Endothelial cell of umbilical vein (primary cell): Measurements from ENCODE around the gene CMTM4. TPM values are rescaled to one million over a fixed set of nuclear protein-coding genes. Genes with fewer than 3 reads are reported as not detected.

ENCODE experiments used
- BruUV-seq: library from RNA; stranded (reverse); fragments of 400-500 nt; replicated peaks from 2 replicates; lab custom pipeline; 2021; lab: Mats Ljungman, UMichigan
- CTCF ChIA-PET: fragments of 300-600, 350-600 bp; sonication (Branson Sonifier 250); formaldehyde crosslinking; loops from one replicate; lab custom pipeline; 2021; ENCODE audit warnings: antibody characterized with exemption, inconsistent platforms; lab: Charles Lee
- POLR2A ChIA-PET: fragments of 300-600, 350-600 bp; sonication (Branson Sonifier 250); formaldehyde crosslinking; loops from one replicate; lab custom pipeline; 2021; ENCODE audit warnings: antibody characterized with exemption, inconsistent platforms; lab: Charles Lee
- DNase-seq: peaks from one replicate; pipeline ENCODE4 v3.0.0-alpha.2; 2011; ENCODE audit warnings: low read depth, low spot score
- FAIRE-seq: peaks from 2 replicates; lab custom pipeline; 2011; peaks lifted over from hg19 to GRCh38; lab: Jason Lieb, UNC
- H2AFZ ChIP-seq: 2 replicates; pipeline ENCODE4 v1.6.0; 2012; ENCODE audit warnings: low read depth, low read length, control low read depth, inconsistent platforms
- H3K27ac ChIP-seq: 2 replicates; pipeline ENCODE4 v1.5.1; 2011; ENCODE audit warnings: low read depth, mild to moderate bottlenecking, control low read depth, low read length, moderate library complexity; ENCODE audit not compliant: insufficient read depth
- H3K27me3 ChIP-seq, 2 experiments: 2 replicates each; pipeline versions ENCODE4 v1.6.0 to v1.6.1; 2011; ENCODE audit warnings: low read length in 2 of 2, mixed read lengths in 1 of 2; ENCODE audit not compliant: control insufficient read depth in 2 of 2, insufficient read depth in 2 of 2
- H3K36me3 ChIP-seq, 2 experiments: 2 replicates in 1 of 2; 3 replicates in 1 of 2; pipeline ENCODE4 v1.5.1; 2011; ENCODE audit warnings: low read length in 2 of 2, mild to moderate bottlenecking in 1 of 2, moderate library complexity in 1 of 2; ENCODE audit not compliant: control insufficient read depth in 2 of 2, insufficient read depth in 2 of 2; ENCODE audit errors: extremely low read depth in 1 of 2
- H3K4me1 ChIP-seq: 3 replicates; pipeline ENCODE4 v1.5.1; 2011; ENCODE audit warnings: mild to moderate bottlenecking, low read length; ENCODE audit not compliant: control insufficient read depth, insufficient read depth; ENCODE audit errors: extremely low read depth
- H3K4me2 ChIP-seq: 2 replicates; pipeline ENCODE4 v1.6.1; 2011; ENCODE audit warnings: low read length, control low read depth, mixed read lengths; ENCODE audit not compliant: insufficient read depth
- H3K4me3 ChIP-seq, 3 experiments: fragments of 200-600 bp in 1 of 3; sonication (generic), shearing (Covaris generic) in 1 of 3; replicated peaks in 1 of 3; 2 replicates each; pipeline ENCODE4 v1.5.1; 2011 to 2016; ENCODE audit warnings: control low read depth in 3 of 3, low read length in 3 of 3, mild to moderate bottlenecking in 2 of 3, inconsistent platforms in 1 of 3, low read depth in 1 of 3, moderate library complexity in 1 of 3; ENCODE audit not compliant: insufficient read depth in 1 of 3
- H3K79me2 ChIP-seq: 2 replicates; pipeline ENCODE4 v1.6.0; 2012; ENCODE audit warnings: low read length, inconsistent platforms; ENCODE audit not compliant: control insufficient read depth, insufficient read depth
- H3K9ac ChIP-seq: replicated peaks from 2 replicates; pipeline ENCODE3; 2011; ENCODE audit warnings: low read length, control low read depth; ENCODE audit not compliant: insufficient read depth; ENCODE audit errors: extremely low read depth
- H3K9me1 ChIP-seq: replicated peaks from 3 replicates; pipeline ENCODE4 v1.6.0; 2011; ENCODE audit warnings: mild to moderate bottlenecking, low read length; ENCODE audit not compliant: control insufficient read depth, insufficient read depth; ENCODE audit errors: extremely low read depth
- H3K9me3 ChIP-seq: replicated peaks from 2 replicates; pipeline ENCODE4 v1.5.1; 2012; ENCODE audit warnings: low read length, inconsistent platforms; ENCODE audit not compliant: control insufficient read depth, insufficient read depth
- H4K20me1 ChIP-seq: replicated peaks from 2 replicates; pipeline ENCODE3; 2011; ENCODE audit warnings: mild to moderate bottlenecking, low read length; ENCODE audit not compliant: control insufficient read depth, insufficient read depth; ENCODE audit errors: extremely low read depth
- EZH2 ChIP-seq: IDR thresholded peaks from 2 replicates; pipeline ENCODE4 v1.6.1; 2012; ENCODE audit warnings: borderline replicate concordance, low read depth, mild to moderate bottlenecking, moderate library complexity, low read length, inconsistent platforms; ENCODE audit not compliant: severe bottlenecking
- FOS ChIP-seq: IDR thresholded peaks from 2 replicates; pipeline ENCODE4 v1.6.1; 2011; ENCODE audit warnings: mild to moderate bottlenecking, low read length, moderate library complexity, borderline replicate concordance; ENCODE audit not compliant: insufficient read depth
- GATA2 ChIP-seq: IDR thresholded peaks from 2 replicates; pipeline ENCODE4 v1.7.0; 2011; ENCODE audit warnings: low read depth, mild to moderate bottlenecking, moderate library complexity, mixed read lengths, low read length; ENCODE audit not compliant: insufficient read length, insufficient read depth
- JUN ChIP-seq: IDR thresholded peaks from 2 replicates; pipeline ENCODE4 v1.6.1; 2011; ENCODE audit warnings: borderline replicate concordance, low read depth; ENCODE audit not compliant: insufficient read length, insufficient read depth
- MYC ChIP-seq: IDR thresholded peaks from one replicate; pipeline ENCODE4 v1.6.1; 2011; ENCODE audit warnings: mild to moderate bottlenecking, low read depth, low read length
- POLR2A ChIP-seq: IDR thresholded peaks from 2 replicates; pipeline ENCODE4 v1.6.1; 2012; ENCODE audit warnings: low read depth, mild to moderate bottlenecking, control low read depth, low read length
- POLR2AphosphoS5 ChIP-seq: IDR thresholded peaks from 2 replicates; pipeline ENCODE4 v1.6.1; 2012; ENCODE audit warnings: low read depth, mild to moderate bottlenecking, control low read depth, low read length, moderate library complexity; ENCODE audit not compliant: insufficient read depth
- dilution Hi-C: fragments of 300-500 bp; cut with MboI; formaldehyde crosslinking; loops from one replicate; pipeline ENCODE4 v1.15.0; 2019; ENCODE audit warnings: low sequenced_read_pairs; ENCODE audit not compliant: extremely low pct_ligation_motif_present
- intact Hi-C: fragments of 100-400 bp; cut with micrococcal nuclease; formaldehyde crosslinking; loops from one replicate; pipeline ENCODE4 v1.10.0; 2022
- polyA plus RNA-seq, 4 experiments: library from polyadenylated mRNA; depleted of rRNA in 3 of 4; stranded (reverse) in 3 of 4; unstranded in 1 of 4; fragments of >200 nt; gene quantifications; 2 replicates each; pipeline versions ENCODE4 v1.2.1 to v1.2.3, GENCODE V29; 2011 to 2012; ENCODE audit warnings: missing spikeins in 1 of 4
- total RNA-seq: library from RNA; stranded (reverse); gene quantifications from 2 replicates; pipeline ENCODE4 v1.2.3, GENCODE V29; 2021
- TF ChIP-seq, protein P1 (sequence below): IDR thresholded peaks from 2 replicates; pipeline ENCODE4 v1.6.1; 2011; ENCODE audit not compliant: insufficient read depth, insufficient read length
- TF ChIP-seq, protein P2 (sequence below), 2 donors: IDR thresholded peaks; 1 replicate in 1 of 2; 2 replicates in 1 of 2; pipeline ENCODE4 v1.5.1; 2011; ENCODE audit warnings: low read length in 2 of 2, mild to moderate bottlenecking in 2 of 2, moderate library complexity in 2 of 2, control low read depth in 1 of 2, inconsistent platforms in 1 of 2, low read depth in 1 of 2; ENCODE audit not compliant: insufficient read depth in 1 of 2; ENCODE audit errors: extremely low read depth in 1 of 2

Gene CMTM4
- total and polyA plus RNA-seq, 2 donors (not counting 3 experiments of a cell fraction or from before 2014, with no cell fraction given), result 9.0 to 10.7 TPM

DNA sequence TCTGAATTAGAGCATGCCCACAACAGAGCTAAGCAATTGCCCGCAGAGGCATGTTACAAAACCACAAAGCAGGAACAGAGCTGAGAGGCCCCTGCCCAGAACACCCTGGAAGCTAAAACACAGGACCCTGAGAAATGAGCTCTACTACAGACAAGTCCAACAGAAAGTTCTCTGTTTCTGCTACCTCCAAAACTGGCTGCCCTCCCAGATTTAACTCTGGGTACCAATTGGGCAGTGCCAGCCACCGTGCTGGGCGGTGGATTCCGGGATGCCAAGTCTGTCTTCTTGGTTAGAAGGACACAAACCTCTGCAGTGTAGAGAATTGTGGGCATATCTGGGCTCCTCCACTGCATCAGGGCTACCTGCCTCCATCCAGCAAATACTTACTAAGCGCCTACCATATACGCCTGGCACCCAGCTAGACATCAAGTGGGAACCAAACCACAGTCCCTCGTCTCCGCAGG, 1.0 kb downstream of the CMTM4 start:
- H4K20me1 ChIP-seq, result no peaks in the 10 kb centered on the region
- H3K27me3 ChIP-seq, result peaks cover 2% of the 10 kb centered on the region in 2 experiments
- H3K9me3 ChIP-seq, result no peaks in the 10 kb centered on the region
- no peak overlapping the region for H3K9ac ChIP-seq
- H3K79me2 ChIP-seq, result no peaks in the 10 kb centered on the region
- no peak for FAIRE-seq
- peak overlapping the region in 2 of 3 experiments; percentile 53 to 60 for H3K4me3 ChIP-seq
- ChIA-PET POLR2A (no interaction called here), CTCF (interaction anchor here (0.9 to 7.8 kb wide), 6 partner anchors 10 to 172 kb away, joined by 3 to 49 read pairs (median 4); no protein-coding TSS in a partner anchor)
- H3K9me1 ChIP-seq, result no peaks in the 10 kb centered on the region
- peaks cover 8% of the 10 kb centered on the region for H3K4me1 ChIP-seq
- H3K36me3 ChIP-seq, result no peaks in the 10 kb centered on the region
- H3K27ac ChIP-seq, result no peak overlapping the region
- intact Hi-C loops, result no loop called here
- BruUV-seq, result TSS peak; percentile 24
- no peak overlapping the region for H2AFZ ChIP-seq
- no peak for DNase-seq
- TF ChIP-seq JUN, result no peak
- no peak for TF ChIP-seq EZH2
- TF ChIP-seq FOS, result no peak
- TF ChIP-seq, protein P1, sequence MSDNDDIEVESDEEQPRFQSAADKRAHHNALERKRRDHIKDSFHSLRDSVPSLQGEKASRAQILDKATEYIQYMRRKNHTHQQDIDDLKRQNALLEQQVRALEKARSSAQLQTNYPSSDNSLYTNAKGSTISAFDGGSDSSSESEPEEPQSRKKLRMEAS, result no peak
- H3K4me2 ChIP-seq, result no peak overlapping the region
- dilution Hi-C loops, result no loop called here

DNA sequence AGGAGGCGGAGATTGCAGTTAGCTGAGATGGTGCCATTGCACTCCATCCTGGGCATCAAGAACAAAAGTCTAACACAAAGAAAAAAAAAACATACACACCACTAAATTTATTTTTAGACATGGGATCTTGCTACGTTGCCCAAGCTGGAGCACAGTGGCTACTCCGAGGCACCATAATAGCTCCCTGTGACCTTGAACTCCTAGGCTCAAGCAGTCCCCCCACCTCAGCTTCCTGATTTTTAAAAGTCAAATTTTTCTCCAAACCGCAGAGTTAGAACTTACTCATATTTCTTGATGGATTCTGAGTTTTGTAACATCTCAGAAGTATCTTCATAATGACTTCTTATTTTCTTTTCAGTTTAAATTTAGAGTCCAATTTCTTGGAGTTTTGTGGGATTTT, 3.4 kb downstream of the CMTM4 start:
- no peak for FAIRE-seq
- no peak for TF ChIP-seq FOS
- no peak for TF ChIP-seq MYC
- TF ChIP-seq, protein P1, result no peak
- TF ChIP-seq POLR2A, result no peak
- TF ChIP-seq EZH2, result no peak
- TF ChIP-seq, protein P2, sequence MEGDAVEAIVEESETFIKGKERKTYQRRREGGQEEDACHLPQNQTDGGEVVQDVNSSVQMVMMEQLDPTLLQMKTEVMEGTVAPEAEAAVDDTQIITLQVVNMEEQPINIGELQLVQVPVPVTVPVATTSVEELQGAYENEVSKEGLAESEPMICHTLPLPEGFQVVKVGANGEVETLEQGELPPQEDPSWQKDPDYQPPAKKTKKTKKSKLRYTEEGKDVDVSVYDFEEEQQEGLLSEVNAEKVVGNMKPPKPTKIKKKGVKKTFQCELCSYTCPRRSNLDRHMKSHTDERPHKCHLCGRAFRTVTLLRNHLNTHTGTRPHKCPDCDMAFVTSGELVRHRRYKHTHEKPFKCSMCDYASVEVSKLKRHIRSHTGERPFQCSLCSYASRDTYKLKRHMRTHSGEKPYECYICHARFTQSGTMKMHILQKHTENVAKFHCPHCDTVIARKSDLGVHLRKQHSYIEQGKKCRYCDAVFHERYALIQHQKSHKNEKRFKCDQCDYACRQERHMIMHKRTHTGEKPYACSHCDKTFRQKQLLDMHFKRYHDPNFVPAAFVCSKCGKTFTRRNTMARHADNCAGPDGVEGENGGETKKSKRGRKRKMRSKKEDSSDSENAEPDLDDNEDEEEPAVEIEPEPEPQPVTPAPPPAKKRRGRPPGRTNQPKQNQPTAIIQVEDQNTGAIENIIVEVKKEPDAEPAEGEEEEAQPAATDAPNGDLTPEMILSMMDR (IDR thresholded peaks at IDR 0.05; ENCODE audit: extremely low read depth in 1 of 2, insufficient read depth in 1 of 2, low read depth in 1 of 2, low read length in 2 of 2), result no peak
- no peak for TF ChIP-seq GATA2
- no peak for TF ChIP-seq POLR2AphosphoS5
- no peak for TF ChIP-seq JUN

More for the DNA sequence above, 3.4 kb downstream of the CMTM4 start:
- BruUV-seq, result no TSS peak
- dilution Hi-C loops (no loop called here), intact Hi-C loops (no loop called here)
- no peaks in the 10 kb centered on the region for H3K9me3 ChIP-seq
- no peak overlapping the region for H3K4me3 ChIP-seq
- ChIA-PET POLR2A (no interaction called here), CTCF (interaction anchor here (1.0 to 7.8 kb wide), 3 partner anchors 31 to 47 kb away, joined by 3 to 49 read pairs (median 9); no protein-coding TSS in a partner anchor)
- peaks cover 2% of the 10 kb centered on the region in 2 experiments for H3K27me3 ChIP-seq
- no peak overlapping the region for H3K9ac ChIP-seq
- no peak overlapping the region for H3K4me2 ChIP-seq
- no peaks in the 10 kb centered on the region for H3K9me1 ChIP-seq
- H3K36me3 ChIP-seq, result no peaks in the 10 kb centered on the region
- H3K79me2 ChIP-seq, result no peaks in the 10 kb centered on the region
- H4K20me1 ChIP-seq, result no peaks in the 10 kb centered on the region
- no peak for DNase-seq
- H3K27ac ChIP-seq, result no peak overlapping the region
- no peak overlapping the region for H2AFZ ChIP-seq
- peaks cover 8% of the 10 kb centered on the region for H3K4me1 ChIP-seq
